Stomach smooth muscle (tissue), 2 donors: ENCODE measurements around the gene ZNF609.
"Not testable (repeated sequence)": the region's sequence is repeated elsewhere in the genome, so short reads cannot be mapped to it uniquely, and the experiment has no call there.

Experiments
- H3K27ac ChIP-seq: one replicate; pipeline ENCODE4 v1.7.0; 2013; ENCODE audit warnings: mild to moderate bottlenecking, low read length, inconsistent platforms
- H3K27me3 ChIP-seq, 2 donors: one replicate each; pipeline ENCODE4 v1.7.0; 2013; ENCODE audit warnings: low read length in 2 of 2; ENCODE audit not compliant: insufficient read depth in 2 of 2, control insufficient read depth in 1 of 2
- H3K36me3 ChIP-seq, 2 donors: one replicate each; pipeline ENCODE4 v1.7.0; 2013; ENCODE audit warnings: low read length in 2 of 2; ENCODE audit not compliant: control insufficient read depth in 2 of 2, insufficient read depth in 2 of 2
- H3K4me1 ChIP-seq: one replicate; pipeline ENCODE4 v1.7.0; 2013; ENCODE audit warnings: low read length; ENCODE audit not compliant: control insufficient read depth, insufficient read depth
- H3K4me3 ChIP-seq, 2 donors: one replicate each; pipeline ENCODE4 v1.7.0; 2013; ENCODE audit warnings: low read length in 2 of 2
- H3K9ac ChIP-seq, 2 donors: one replicate each; pipeline ENCODE4 v1.7.0; 2013; ENCODE audit warnings: low read length in 2 of 2, mild to moderate bottlenecking in 1 of 2
- H3K9me3 ChIP-seq, 2 donors: one replicate each; pipeline ENCODE4 v1.7.0; 2013; ENCODE audit warnings: low read length in 2 of 2; ENCODE audit not compliant: control insufficient read depth in 2 of 2
- donor health status: healthy.
- donor health status: Pancreatic carcinoma.

The ZNF609 gene

DNA sequence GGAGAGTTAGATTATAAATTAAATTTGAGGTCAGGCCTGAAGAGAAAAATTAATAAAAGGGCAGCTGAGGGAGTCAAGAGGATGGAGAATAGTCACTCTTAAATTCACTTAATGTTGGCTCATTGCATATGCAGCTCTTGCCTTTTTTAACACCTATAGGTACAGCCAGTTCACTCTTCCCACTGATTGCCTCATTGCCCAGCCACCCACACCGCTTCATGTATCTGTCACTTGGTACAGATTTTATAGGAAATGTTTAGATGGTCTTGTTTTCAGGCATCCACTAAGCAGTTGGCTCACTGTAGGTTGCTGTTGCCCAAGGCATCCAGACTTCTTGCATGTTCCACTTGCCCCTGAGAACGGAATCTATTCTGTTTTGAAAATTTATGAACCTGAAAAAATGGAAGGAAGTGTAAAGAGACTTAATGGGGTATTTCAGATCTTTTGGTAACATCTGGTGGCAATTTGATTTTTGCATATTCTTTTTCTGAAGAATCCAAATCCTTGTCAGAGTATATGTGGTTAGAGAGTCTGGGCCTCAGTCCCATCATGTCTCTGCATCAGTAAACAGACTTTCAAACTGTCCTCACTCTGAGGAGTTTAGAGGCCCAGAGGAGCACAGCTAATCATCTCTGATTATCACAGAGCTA is 163.1 kb downstream of the ZNF609 start:
- H3K9ac ChIP-seq = no peak overlapping the region
- H3K4me3 ChIP-seq = no peak overlapping the region
- peaks cover 0 to 4% of the 10 kb centered on the region in 2 donors for H3K36me3 ChIP-seq
- H3K27me3 ChIP-seq = no peaks in the 10 kb centered on the region
- H3K4me1 ChIP-seq = peaks cover 4% of the 10 kb centered on the region
- no peaks in the 10 kb centered on the region for H3K9me3 ChIP-seq
- H3K27ac ChIP-seq = no peak overlapping the region

GRCh38 chr15:64624242-64624641 is 163.9 kb downstream of the ZNF609 start:
- H3K4me3 ChIP-seq = no peak overlapping the region
- H3K36me3 ChIP-seq = peaks cover 0 to 4% of the 10 kb centered on the region in 2 donors

DNA sequence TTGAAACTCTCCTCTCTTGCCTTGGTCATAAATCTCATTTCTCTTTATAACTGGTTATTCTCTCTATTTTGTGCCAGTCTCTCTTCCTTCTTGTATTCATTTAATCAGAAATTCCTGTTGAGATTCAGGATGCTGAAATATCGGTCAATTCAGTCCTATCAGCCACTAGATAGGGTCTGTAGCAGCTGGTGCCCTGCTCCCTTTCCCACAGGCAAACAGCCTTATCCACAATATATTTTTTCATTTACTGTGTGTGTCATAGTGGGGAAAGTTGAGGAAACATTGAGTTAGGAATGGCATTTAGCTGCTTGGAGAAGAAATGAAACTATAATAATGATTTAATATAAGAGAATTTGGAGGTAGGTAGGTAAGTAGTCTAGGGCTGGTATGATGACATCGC is 168.7 kb downstream of the ZNF609 start:
- no peak overlapping the region for H3K27ac ChIP-seq
- H3K4me1 ChIP-seq = peaks cover 2% of the 10 kb centered on the region
- no peaks in the 10 kb centered on the region for H3K27me3 ChIP-seq
- H3K36me3 ChIP-seq = peaks cover 0 to 2% of the 10 kb centered on the region in 2 donors
- no peaks in the 10 kb centered on the region for H3K9me3 ChIP-seq
- no peak overlapping the region for H3K4me3 ChIP-seq
- H3K9ac ChIP-seq = no peak overlapping the region

More at GRCh38 chr15:64624242-64624641, 163.9 kb downstream of the ZNF609 start:
- Histone ChIP-seq H3K27me3 (no peaks in the 10 kb centered on the region), H3K27ac (no peak overlapping the region), H3K9ac (no peak overlapping the region), H3K9me3 (no peaks in the 10 kb centered on the region), H3K4me1 (peaks cover 4% of the 10 kb centered on the region)

GRCh38 chr15:64630396-64631107 is 170.2 kb downstream of the ZNF609 start:
- peaks cover 13% of the 10 kb centered on the region for H3K4me1 ChIP-seq
- H3K9ac ChIP-seq = no peak overlapping the region
- H3K36me3 ChIP-seq = peaks cover 0 to 2% of the 10 kb centered on the region in 2 donors
- H3K27ac ChIP-seq = no peak overlapping the region
- no peaks in the 10 kb centered on the region for H3K9me3 ChIP-seq
- H3K27me3 ChIP-seq = no peaks in the 10 kb centered on the region
- H3K4me3 ChIP-seq = no peak overlapping the region

DNA sequence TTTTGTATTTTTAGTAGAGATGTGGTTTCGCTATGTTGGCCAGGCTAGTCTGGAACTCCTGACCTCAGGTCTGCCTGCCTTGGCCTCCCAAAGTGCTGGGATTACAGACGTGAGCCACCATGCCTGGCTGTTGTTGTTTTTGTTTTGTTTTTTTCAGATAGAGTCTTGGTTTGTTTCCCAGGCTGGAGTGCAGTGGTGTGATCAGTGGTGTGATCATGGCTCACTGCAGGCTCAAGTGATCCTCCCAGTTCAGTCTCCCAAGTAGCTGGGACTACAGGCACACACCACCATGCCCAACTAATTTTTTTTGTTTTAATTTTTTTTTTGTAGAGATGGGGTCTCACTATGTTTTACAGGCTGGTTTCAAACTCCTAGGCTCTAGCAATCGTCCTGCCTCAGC is 172.3 kb downstream of the ZNF609 start:
- H3K9me3 ChIP-seq, H3K27me3 ChIP-seq, H3K36me3 ChIP-seq, H3K27ac ChIP-seq, H3K9ac ChIP-seq, H3K4me3 ChIP-seq: not testable (repeated sequence)
- peaks cover 20% of the 10 kb centered on the region for H3K4me1 ChIP-seq

DNA sequence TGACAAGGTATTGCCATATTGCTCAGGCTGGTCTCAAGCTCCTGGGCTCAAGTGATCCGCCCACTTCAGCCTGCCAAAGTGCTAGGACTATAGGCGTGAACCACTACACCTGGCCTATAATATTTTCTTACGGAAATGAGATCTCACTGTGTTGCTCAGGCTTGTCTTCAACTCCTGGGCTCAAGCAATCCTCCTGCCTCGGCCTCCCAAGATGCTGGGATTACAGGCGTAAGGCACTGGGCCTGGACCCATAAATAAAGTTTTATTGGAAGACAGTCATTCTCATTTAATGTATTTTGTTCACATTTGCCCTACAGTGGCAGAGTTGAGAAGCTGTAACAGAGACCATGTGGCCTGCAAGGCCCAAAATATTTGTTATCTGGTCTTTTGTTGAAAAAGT is 173.0 kb downstream of the ZNF609 start:
- Histone ChIP-seq H3K27ac (no peak overlapping the region), H3K9ac (no peak overlapping the region), H3K4me1 (peaks cover 20% of the 10 kb centered on the region), H3K27me3 (no peaks in the 10 kb centered on the region), H3K36me3 (peaks cover 0 to 2% of the 10 kb centered on the region in 2 donors), H3K4me3 (no peak overlapping the region), H3K9me3 (no peaks in the 10 kb centered on the region)

DNA sequence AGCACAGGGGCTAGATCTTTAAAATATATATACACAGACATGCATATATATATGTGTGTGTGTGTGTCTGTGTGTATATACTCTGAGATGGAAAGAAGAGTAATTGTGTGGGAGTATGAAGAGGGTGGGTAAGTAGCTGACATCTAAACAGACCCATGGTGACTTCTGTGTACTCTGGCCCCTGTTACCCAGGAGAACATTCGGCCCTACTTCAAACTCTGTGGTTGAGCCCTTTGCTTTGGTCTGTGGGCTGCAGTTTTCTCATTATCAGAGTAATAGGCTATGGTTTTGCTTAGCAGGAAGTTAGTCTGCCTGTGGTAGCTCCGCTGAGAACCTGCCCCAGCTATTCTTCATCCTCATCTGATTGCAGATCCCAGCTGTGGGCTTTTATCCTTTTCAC is 173.6 kb downstream of the ZNF609 start:
- Histone ChIP-seq H3K4me1 (peaks cover 20% of the 10 kb centered on the region), H3K4me3 (no peak overlapping the region)

DNA sequence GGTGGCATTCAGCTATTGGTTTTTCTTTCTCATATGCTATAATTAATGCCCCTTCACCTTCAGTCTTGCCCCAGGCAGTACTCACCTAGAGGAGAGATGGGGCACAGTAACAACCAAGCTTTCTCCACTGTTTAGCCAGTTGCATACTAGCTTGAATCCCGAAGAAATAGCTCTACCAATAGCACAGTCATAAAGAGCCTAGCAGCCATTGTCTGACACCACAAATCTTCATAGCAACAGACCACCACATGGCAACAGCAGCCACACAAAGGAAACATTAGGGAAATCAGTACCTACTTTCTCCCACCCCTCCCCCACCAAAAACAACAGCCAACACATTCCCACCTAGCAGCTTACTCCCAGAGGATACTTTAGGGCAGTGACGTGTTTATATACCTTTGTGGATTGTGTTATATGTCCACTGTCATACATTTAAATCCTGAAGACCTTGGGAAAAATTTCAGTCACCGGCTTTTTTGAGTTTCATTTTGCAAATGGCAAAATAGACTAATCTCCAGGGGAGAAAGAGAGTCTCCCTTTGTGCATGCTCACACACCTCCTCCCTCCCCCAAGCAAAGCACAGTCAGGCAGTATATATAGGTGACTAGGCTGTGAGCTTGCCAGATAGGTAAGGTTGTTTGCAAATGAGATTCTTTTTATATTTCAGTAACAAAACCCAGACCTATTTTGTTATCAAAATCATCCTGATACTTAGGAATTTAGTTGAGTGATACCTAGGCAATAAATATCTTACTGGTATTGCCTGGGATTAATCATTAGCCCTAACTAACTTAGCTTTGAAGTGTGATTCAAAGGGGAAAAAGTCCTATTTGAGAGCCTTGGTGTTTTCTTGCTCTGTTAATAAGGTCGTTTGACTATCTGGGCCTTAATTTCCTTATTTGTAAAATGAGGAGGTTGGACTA is 174.5 kb downstream of the ZNF609 start:
- Histone ChIP-seq H3K4me3 (no peak overlapping the region), H3K9ac (no peak overlapping the region), H3K9me3 (no peaks in the 10 kb centered on the region), H3K27me3 (no peaks in the 10 kb centered on the region), H3K27ac (peak overlapping the region; percentile 67), H3K36me3 (peaks cover 0 to 2% of the 10 kb centered on the region in 2 donors), H3K4me1 (peaks cover 20% of the 10 kb centered on the region)

More for the DNA sequence above, 173.6 kb downstream of the ZNF609 start:
- Histone ChIP-seq H3K27ac (no peak overlapping the region), H3K27me3 (no peaks in the 10 kb centered on the region), H3K9me3 (no peaks in the 10 kb centered on the region), H3K9ac (no peak overlapping the region), H3K36me3 (peaks cover 0 to 2% of the 10 kb centered on the region in 2 donors)

DNA sequence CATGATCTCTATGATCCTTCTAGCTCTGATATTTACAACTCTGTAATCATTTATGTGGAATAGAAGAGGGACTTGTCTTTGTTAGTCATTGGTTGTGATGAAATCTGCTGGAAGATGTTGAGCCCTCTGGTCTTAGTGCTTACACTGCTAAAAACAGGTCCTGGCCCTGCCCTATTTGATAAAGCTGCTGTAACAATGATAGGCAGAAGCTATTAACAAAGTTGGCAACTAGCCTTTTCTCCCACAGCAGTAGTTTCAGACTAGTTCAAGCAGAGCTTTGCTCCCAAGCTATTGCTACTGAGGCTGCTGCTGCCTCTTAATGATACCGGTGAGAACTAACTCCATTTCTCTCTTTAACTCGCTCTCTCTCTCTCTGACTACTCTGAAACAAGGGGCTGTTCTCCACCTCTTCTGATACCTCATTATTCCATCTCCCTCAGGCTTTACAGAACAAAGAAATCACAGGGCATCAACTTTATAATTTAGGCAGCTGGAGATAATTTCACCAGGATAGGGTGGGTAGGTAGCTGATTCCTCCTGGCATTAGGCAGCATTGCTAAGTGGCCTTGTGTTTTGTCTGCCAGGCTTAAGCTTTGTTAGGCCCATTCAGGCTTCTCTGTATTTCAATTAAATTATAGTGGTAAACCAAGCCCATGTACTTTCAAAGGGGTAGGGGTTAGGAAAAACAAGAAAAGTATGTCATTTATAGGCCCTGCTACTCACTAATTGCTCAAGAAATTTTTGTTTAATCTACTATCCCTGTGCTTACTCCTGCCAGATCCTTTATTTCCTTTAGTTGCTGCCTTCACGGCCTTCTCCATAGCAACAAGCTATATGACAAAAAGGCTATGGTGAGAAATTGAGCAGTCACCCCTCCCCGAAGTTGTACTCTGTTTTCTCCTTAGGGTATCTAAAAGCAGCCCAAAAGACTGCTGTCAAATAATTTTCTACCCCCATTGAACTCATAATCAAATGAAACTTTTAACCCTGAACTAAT is 175.4 kb downstream of the ZNF609 start:
- H3K4me1 ChIP-seq = peaks cover 27% of the 10 kb centered on the region
- H3K27ac ChIP-seq = peak overlapping the region; percentile 67
- H3K9me3 ChIP-seq = no peaks in the 10 kb centered on the region
- H3K9ac ChIP-seq = peak overlapping the region in 1 of 2 donors; percentile 43
- no peaks in the 10 kb centered on the region for H3K27me3 ChIP-seq
- peaks cover 0 to 2% of the 10 kb centered on the region in 2 donors for H3K36me3 ChIP-seq
- H3K4me3 ChIP-seq = no peak overlapping the region

GRCh38 chr15:64636556-64636955 is 176.2 kb downstream of the ZNF609 start:
- Histone ChIP-seq H3K36me3 (peaks cover 0 to 2% of the 10 kb centered on the region in 2 donors), H3K27me3 (no peaks in the 10 kb centered on the region), H3K9ac (no peak overlapping the region), H3K4me1 (peaks cover 27% of the 10 kb centered on the region), H3K9me3 (no peaks in the 10 kb centered on the region), H3K4me3 (no peak overlapping the region), H3K27ac (no peak overlapping the region)
